GF-D8 (cell line): ENCODE data around the gene NFILZ.

Experiments used
- DNase-seq: peaks from one replicate; lab custom pipeline; 2025; lab: John Stamatoyannopoulos, UW

NFILZ gene

GRCh38 chr19:8641908-8642547 is 11.6 kb downstream of the NFILZ start:
- peak; percentile 3 for DNase-seq

- DNase-seq: no peak
Measured at GRCh38 chr19:8642561-8642960, 12.1 kb downstream of the NFILZ start.

- no peak for DNase-seq
Measured at GRCh38 chr19:8643860-8644653, 13.6 kb downstream of the NFILZ start.

GRCh38 chr19:8648240-8648639 is 17.8 kb downstream of the NFILZ start:
- DNase-seq: no peak

- peak; percentile 9 for DNase-seq
Measured at GRCh38 chr19:8654591-8655339, 24.3 kb downstream of the NFILZ start.

GRCh38 chr19:8655340-8655709 is 24.9 kb downstream of the NFILZ start:
- no peak for DNase-seq

- no peak for DNase-seq
Measured at GRCh38 chr19:8657869-8658268, 27.4 kb downstream of the NFILZ start.

- no peak for DNase-seq
Measured at GRCh38 chr19:8659905-8660304, 29.5 kb downstream of the NFILZ start.

- DNase-seq: no peak
Measured at GRCh38 chr19:8662263-8662662, 31.8 kb downstream of the NFILZ start.

- no peak for DNase-seq
Measured at GRCh38 chr19:8663920-8664670, 33.7 kb downstream of the NFILZ start.

- DNase-seq: no peak
Measured at GRCh38 chr19:8664671-8665057, 34.2 kb downstream of the NFILZ start.

- no peak for DNase-seq
Measured at GRCh38 chr19:8665468-8666213, 35.2 kb downstream of the NFILZ start.

- DNase-seq: peak; percentile 0
Measured at GRCh38 chr19:8666814-8667405, 36.5 kb downstream of the NFILZ start.

- DNase-seq: no peak
Measured at GRCh38 chr19:8673276-8673891, 43.0 kb downstream of the NFILZ start.

- no peak for DNase-seq
Measured at GRCh38 chr19:8675066-8675465, 44.6 kb downstream of the NFILZ start.

GRCh38 chr19:8678244-8678807 is 47.9 kb downstream of the NFILZ start:
- no peak for DNase-seq
